SK-N-DZ (cell line): ENCODE results near the gene ALKBH8.
A peak's percentile ranks its signal among the peaks of the same experiment; 100 is the strongest.
"Not testable (repeated sequence)": the region's sequence is repeated elsewhere in the genome, so short reads cannot be mapped to it uniquely, and the experiment has no call there.

ENCODE experiments used
- DNase-seq: peaks from one replicate; pipeline ENCODE4 v3.0.0-alpha.2; 2015; ENCODE audit warnings: low spot score

ALKBH8 gene

GRCh38 chr11:107579169-107579568, 13.6 kb upstream of the ALKBH8 start:
- not testable (repeated sequence) for DNase-seq

GRCh38 chr11:107577346-107577711, 11.8 kb upstream of the ALKBH8 start:
- no peak for DNase-seq

- DNase-seq, result peak; percentile 5
These were observed 11.2 kb upstream of the ALKBH8 start for GRCh38 chr11:107576497-107577345.

GRCh38 chr11:107573438-107573837, 7.9 kb upstream of the ALKBH8 start:
- no peak for DNase-seq

- no peak for DNase-seq
These were observed 4.5 kb upstream of the ALKBH8 start for GRCh38 chr11:107570015-107570414.

- DNase-seq, result no peak
These were observed 2.3 kb upstream of the ALKBH8 start for GRCh38 chr11:107567739-107568335.

- no peak for DNase-seq
These were observed 1.0 kb upstream of the ALKBH8 start for GRCh38 chr11:107566569-107566968.

GRCh38 chr11:107565955-107566501, 493 bp upstream of the ALKBH8 start:
- DNase-seq, result not testable (repeated sequence)

- no peak for DNase-seq
These were observed 687 bp downstream of the ALKBH8 start for GRCh38 chr11:107564877-107565218.

GRCh38 chr11:107563702-107564101, 1.8 kb downstream of the ALKBH8 start:
- DNase-seq, result peak; percentile 29

GRCh38 chr11:107562647-107563208, 2.8 kb downstream of the ALKBH8 start:
- no peak for DNase-seq

- DNase-seq, result no peak
These were observed 3.8 kb downstream of the ALKBH8 start for GRCh38 chr11:107561688-107562087.

GRCh38 chr11:107550304-107550703, 15.2 kb downstream of the ALKBH8 start:
- DNase-seq, result no peak

GRCh38 chr11:107549954-107550285, 15.6 kb downstream of the ALKBH8 start:
- DNase-seq, result no peak

GRCh38 chr11:107549253-107549953, 16.1 kb downstream of the ALKBH8 start:
- DNase-seq, result peak; percentile 2

- no peak for DNase-seq
These were observed 17.6 kb downstream of the ALKBH8 start for GRCh38 chr11:107547961-107548360.

GRCh38 chr11:107545101-107545514, 20.4 kb downstream of the ALKBH8 start:
- no peak for DNase-seq

- no peak for DNase-seq
These were observed 26.7 kb downstream of the ALKBH8 start for GRCh38 chr11:107538821-107539220.

GRCh38 chr11:107538239-107538638, 27.3 kb downstream of the ALKBH8 start:
- no peak for DNase-seq

- DNase-seq, result not testable (repeated sequence)
These were observed 28.4 kb downstream of the ALKBH8 start for GRCh38 chr11:107537155-107537554.

GRCh38 chr11:107526197-107526596, 39.3 kb downstream of the ALKBH8 start:
- DNase-seq, result no peak

- no peak for DNase-seq
These were observed 56.7 kb downstream of the ALKBH8 start for GRCh38 chr11:107508858-107509244.
